Measurements from ENCODE around the gene IGFL1.
"Not testable (repeated sequence)": the region's sequence is repeated elsewhere in the genome, so short reads cannot be mapped to it uniquely, and the experiment has no call there.

The IGFL1 gene

GRCh38 chr19:46193678-46194077 is 35.9 kb upstream of the IGFL1 start:
- Mint-ChIP-seq H3K4me1 (no peaks in the 10 kb centered on the region), H3K9me3 (no peaks in the 10 kb centered on the region), H3K27me3 (ENCODE audit: low read depth, poor library complexity) (peaks cover 32% of the 10 kb centered on the region), H3K36me3 (ENCODE audit: low read depth) (no peaks in the 10 kb centered on the region), H3K27ac (no peak overlapping the region), H3K4me3 (no peak overlapping the region)
- no peak for DNase-seq
- TF ChIP-seq CTCF (IDR thresholded peaks at IDR 0.05): no peak

- Mint-ChIP-seq H3K9me3 (no peaks in the 10 kb centered on the region), H3K4me1 (no peaks in the 10 kb centered on the region), H3K27ac (peak overlapping the region; percentile 39), H3K27me3 (ENCODE audit: low read depth, poor library complexity) (peaks cover 40% of the 10 kb centered on the region), H3K36me3 (ENCODE audit: low read depth) (no peaks in the 10 kb centered on the region), H3K4me3 (no peak overlapping the region)
- no peak for TF ChIP-seq CTCF (IDR thresholded peaks at IDR 0.05)
- no peak for DNase-seq
Observed at GRCh38 chr19:46195104-46195503, 34.4 kb upstream of the IGFL1 start.

- not testable (repeated sequence) for H3K4me1 Mint-ChIP-seq; DNase-seq; H3K9me3 Mint-ChIP-seq; H3K4me3 Mint-ChIP-seq; H3K27ac Mint-ChIP-seq; H3K36me3 Mint-ChIP-seq (ENCODE audit: low read depth)
- H3K27me3 Mint-ChIP-seq (ENCODE audit: low read depth, poor library complexity): peaks cover 40% of the 10 kb centered on the region
Observed at GRCh38 chr19:46195919-46196318, 33.6 kb upstream of the IGFL1 start.

- TF ChIP-seq CTCF (IDR thresholded peaks at IDR 0.05): no peak
- Mint-ChIP-seq H3K27me3 (ENCODE audit: low read depth, poor library complexity) (peaks cover 42% of the 10 kb centered on the region), H3K36me3 (ENCODE audit: low read depth) (no peaks in the 10 kb centered on the region), H3K9me3 (no peaks in the 10 kb centered on the region), H3K4me3 (no peak overlapping the region), H3K4me1 (no peaks in the 10 kb centered on the region), H3K27ac (no peak overlapping the region)
- DNase-seq: no peak
Observed at GRCh38 chr19:46196410-46197124, 33.0 kb upstream of the IGFL1 start.

GRCh38 chr19:46197314-46198070 is 32.0 kb upstream of the IGFL1 start:
- no peak for TF ChIP-seq CTCF (IDR thresholded peaks at IDR 0.05)
- no peak overlapping the region for H3K27ac Mint-ChIP-seq
- no peak overlapping the region for H3K4me3 Mint-ChIP-seq
- H3K27me3 Mint-ChIP-seq (ENCODE audit: low read depth, poor library complexity): peaks cover 44% of the 10 kb centered on the region
- H3K4me1 Mint-ChIP-seq: no peaks in the 10 kb centered on the region
- peaks cover 7% of the 10 kb centered on the region for H3K9me3 Mint-ChIP-seq
- DNase-seq: no peak
- no peaks in the 10 kb centered on the region for H3K36me3 Mint-ChIP-seq (ENCODE audit: low read depth)

- Mint-ChIP-seq H3K36me3 (ENCODE audit: low read depth) (no peaks in the 10 kb centered on the region), H3K9me3 (peaks cover 15% of the 10 kb centered on the region), H3K27me3 (ENCODE audit: low read depth, poor library complexity) (peaks cover 43% of the 10 kb centered on the region), H3K27ac (no peak overlapping the region), H3K4me3 (no peak overlapping the region), H3K4me1 (no peaks in the 10 kb centered on the region)
- DNase-seq: no peak
- no peak for TF ChIP-seq CTCF (IDR thresholded peaks at IDR 0.05)
Observed at GRCh38 chr19:46198756-46199155, 30.8 kb upstream of the IGFL1 start.
